ENCODE data around the gene TMEM121. TPM values are rescaled to one million over a fixed set of nuclear protein-coding genes. Genes with fewer than 3 reads are reported as not detected.

TMEM121 gene
- polyA plus RNA-seq, 3 donors, result 1.8 to 3.3 (median 2.5) TPM

Other genes starting within 250 kb of the TMEM121 start
- gene BRF1, start 225.6 kb upstream of the TMEM121 start, polyA plus RNA-seq (ENCODE audit: insufficient read length in 3 of 3), result 10 to 100 TPM; 28.0 to 30.7 (median 30.5) TPM
- 10 to 100 TPM; 52.7 to 54.5 (median 53.1) TPM for gene PACS2, start 211.8 kb upstream of the TMEM121 start, polyA plus RNA-seq (ENCODE audit: insufficient read length in 3 of 3)
- 1 to 10 TPM in 2 of 3 donors, under 1 TPM in 1; 0.93 to 1.3 (median 1.0) TPM for gene TEX22, start 128.0 kb upstream of the TMEM121 start, polyA plus RNA-seq (ENCODE audit: insufficient read length in 3 of 3)
- 10 to 100 TPM; 69.0 to 83.7 (median 74.5) TPM for gene MTA1, start 106.8 kb upstream of the TMEM121 start, polyA plus RNA-seq (ENCODE audit: insufficient read length in 3 of 3)
- gene CRIP2, start 51.8 kb upstream of the TMEM121 start, polyA plus RNA-seq (ENCODE audit: insufficient read length in 3 of 3), result 100 to 1,000 TPM in 2 of 3 donors, 10 to 100 TPM in 1; 91.5 to 120 (median 109) TPM
- gene CRIP1, start 39.7 kb upstream of the TMEM121 start, polyA plus RNA-seq (ENCODE audit: insufficient read length in 3 of 3), result 10 to 100 TPM; 24.1 to 32.5 (median 28.8) TPM
- 1 to 10 TPM; 3.8 to 6.3 (median 4.7) TPM for gene TEDC1, start 35.3 kb upstream of the TMEM121 start, polyA plus RNA-seq (ENCODE audit: insufficient read length in 3 of 3)

Measured in right renal cortex interstitium (tissue), 3 donors.